B cell (primary cell): ENCODE measurements around the gene LYPLAL1. TPM values are rescaled to one million over a fixed set of nuclear protein-coding genes. Genes with fewer than 3 reads are reported as not detected.

Experiments used
- ATAC-seq: fragments of 200-7000 bp; cut with Tn5 transposase; one replicate; pipeline ENCODE4 v1.10.0; 2021; ENCODE audit warnings: low read depth, mild to moderate bottlenecking, moderate number of reproducible peaks, moderate library complexity
- CTCF ChIA-PET: fragments of 350-600 bp; sonication (Branson Sonifier 250); formaldehyde crosslinking; loops from one replicate; lab custom pipeline; 2021; ENCODE audit warnings: antibody characterized with exemption, inconsistent platforms; lab: Charles Lee
- POLR2A ChIA-PET: fragments of 350-600 bp; sonication (Branson Sonifier 250); formaldehyde crosslinking; loops from one replicate; lab custom pipeline; 2021; ENCODE audit warnings: antibody characterized with exemption; lab: Charles Lee
- DNase-seq: peaks from one replicate; pipeline ENCODE4 v3.0.0; 2013
- H2AFZ ChIP-seq: 2 replicates; pipeline ENCODE4 v1.6.1; 2012; ENCODE audit warnings: mild to moderate bottlenecking, low read depth, low read length; ENCODE audit not compliant: insufficient read depth, poor library complexity, severe bottlenecking
- H3K27ac ChIP-seq, 2 donors: 1 replicate in 1 of 2; 2 replicates in 1 of 2; pipeline ENCODE4 v1.5.1; 2012 to 2013; ENCODE audit warnings: low read length in 2 of 2, mild to moderate bottlenecking in 2 of 2, moderate library complexity in 1 of 2
- H3K27me3 ChIP-seq, 4 experiments: fragments of 200-600 bp in 1 of 4; sonication (generic) in 1 of 4; replicated peaks in 1 of 4; 1 replicate in 2 of 4; 2 replicates in 2 of 4; pipeline versions ENCODE4 v1.6.1 to v1.7.0; 2013 to 2016; ENCODE audit warnings: low read length in 3 of 4, mild to moderate bottlenecking in 2 of 4, mixed read lengths in 1 of 4, moderate library complexity in 1 of 4; ENCODE audit not compliant: insufficient read depth in 4 of 4, control insufficient read depth in 3 of 4; ENCODE audit errors: control extremely low read depth in 1 of 4
- H3K36me3 ChIP-seq, 2 experiments: replicated peaks in 1 of 2; 1 replicate in 1 of 2; 2 replicates in 1 of 2; pipeline versions ENCODE4 v1.6.1 to v1.7.1; 2013; ENCODE audit warnings: low read length in 1 of 2; ENCODE audit not compliant: insufficient read depth in 2 of 2, control insufficient read depth in 1 of 2; ENCODE audit errors: control extremely low read depth in 1 of 2, extremely low read depth in 1 of 2
- H3K4me1 ChIP-seq, 2 donors: fragments of 200-600 bp in 1 of 2; sonication (generic) in 1 of 2; 1 replicate in 1 of 2; 2 replicates in 1 of 2; pipeline versions ENCODE4 v1.5.1 to v1.6.1; 2013 to 2017; ENCODE audit warnings: low read length in 2 of 2; ENCODE audit not compliant: control insufficient read depth in 2 of 2, insufficient read depth in 2 of 2
- H3K4me2 ChIP-seq: replicated peaks from 2 replicates; pipeline ENCODE3; 2012; ENCODE audit warnings: mild to moderate bottlenecking, low read depth, low read length; ENCODE audit not compliant: poor library complexity, severe bottlenecking
- H3K4me3 ChIP-seq, 5 experiments: fragments of 200-600 bp in 1 of 5; sonication (generic) in 1 of 5; 1 replicate in 3 of 5; 2 replicates in 2 of 5; pipeline versions ENCODE4 v1.5.1 to v1.7.0; 2011 to 2016; ENCODE audit warnings: low read length in 4 of 5, mild to moderate bottlenecking in 4 of 5, low read depth in 2 of 5, control low read depth in 1 of 5, moderate library complexity in 1 of 5; ENCODE audit not compliant: insufficient read depth in 1 of 5; ENCODE audit errors: control extremely low read depth in 1 of 5, extremely low read depth in 1 of 5
- H3K79me2 ChIP-seq: fragments of 200-600 bp; sonication (generic); one replicate; pipeline ENCODE4 v1.6.0; 2016; ENCODE audit warnings: low read length; ENCODE audit not compliant: control insufficient read depth, insufficient read depth
- H3K9ac ChIP-seq: fragments of 200-600 bp; sonication (generic); 2 replicates; pipeline ENCODE4 v1.6.1; 2017; ENCODE audit warnings: mild to moderate bottlenecking, low read length, moderate library complexity
- H3K9me3 ChIP-seq, 3 donors: one replicate each; pipeline versions ENCODE4 v1.6.1 to v1.7.1; 2013; ENCODE audit warnings: low read length in 2 of 3; ENCODE audit not compliant: control insufficient read depth in 2 of 3, insufficient read depth in 1 of 3; ENCODE audit errors: control extremely low read depth in 1 of 3
- H4K20me1 ChIP-seq: 2 replicates; pipeline ENCODE4 v1.6.0; 2012; ENCODE audit warnings: mild to moderate bottlenecking, low read length; ENCODE audit not compliant: insufficient read depth, control insufficient read depth, poor library complexity, severe bottlenecking
- H3K27ac Mint-ChIP-seq: one replicate; pipeline ENCODE4 v1.8.0; 2021; ENCODE audit warnings: mixed read lengths
- H3K27me3 Mint-ChIP-seq: one replicate; pipeline ENCODE4 v1.8.0; 2021; ENCODE audit warnings: mixed read lengths
- H3K4me1 Mint-ChIP-seq: one replicate; pipeline ENCODE4 v1.8.0; 2021; ENCODE audit warnings: mixed read lengths
- H3K4me3 Mint-ChIP-seq: one replicate; pipeline ENCODE4 v1.8.0; 2021; ENCODE audit warnings: mixed read lengths
- H3K9me3 Mint-ChIP-seq: one replicate; pipeline ENCODE4 v1.8.0; 2022; ENCODE audit warnings: mixed read lengths; ENCODE audit not compliant: insufficient read depth
- EZH2 ChIP-seq: IDR thresholded peaks from 2 replicates; pipeline ENCODE4 v1.6.1; 2012; ENCODE audit warnings: borderline replicate concordance, low read depth, mild to moderate bottlenecking, moderate library complexity, low read length; ENCODE audit not compliant: insufficient read depth, poor library complexity, severe bottlenecking
- WGBS: methylation state at CpG from one replicate; pipeline ENCODE4 v1.1.5; 2013; ENCODE audit warnings: missing lambda C conversion rate; ENCODE audit not compliant: insufficient coverage; 5-methylcytosine and 5-hydroxymethylcytosine counted together
- intact Hi-C: fragments of 100-400 bp; cut with micrococcal nuclease; formaldehyde crosslinking; loops from one replicate; pipeline ENCODE4 v1.10.0; 2022
- polyA plus RNA-seq: library from polyadenylated mRNA; depleted of rRNA; stranded (reverse); fragments of >200 nt; gene quantifications from 2 replicates; pipeline ENCODE4 v1.2.3, GENCODE V29; 2012
- total RNA-seq, 2 donors: library from RNA; stranded (reverse); fragments of 120-200 nt in 1 of 2; gene quantifications; 1 replicate in 1 of 2; 2 replicates in 1 of 2; pipeline versions ENCODE4 v1.2.3 to v1.2.4, GENCODE V29; 2013 to 2022
- TF ChIP-seq, protein P1 (sequence below): fragments of 200-600 bp; IDR thresholded peaks from one replicate; pipeline ENCODE4 v1.8.0; 2022; ENCODE audit warnings: antibody characterized with exemption, mild to moderate bottlenecking

The LYPLAL1 gene
- total and polyA plus RNA-seq, 2 donors (not counting 1 experiment from before 2014, with no cell fraction given), result 27.0 to 65.4 TPM

DNA sequence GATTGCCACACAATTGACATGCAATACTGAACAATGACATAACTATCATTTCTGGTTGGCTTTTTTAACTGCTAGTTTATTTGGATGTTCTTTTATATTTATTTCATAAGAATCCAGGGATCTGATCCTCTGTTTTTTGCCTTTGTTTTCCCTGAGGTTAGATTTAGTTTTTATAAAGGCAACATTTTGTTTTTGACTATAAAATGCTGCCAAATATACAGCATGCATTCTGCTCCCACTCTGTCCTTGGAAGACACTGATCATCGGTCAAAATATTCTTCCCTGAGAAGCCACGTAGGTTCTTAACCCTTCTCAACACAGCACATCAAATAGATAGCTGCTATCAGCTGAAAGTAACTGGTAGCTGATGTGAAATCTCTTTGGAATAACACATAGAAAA, 52.5 kb downstream of the LYPLAL1 start:
- no peak for DNase-seq
- POLR2A ChIA-PET, result no interaction called here

DNA sequence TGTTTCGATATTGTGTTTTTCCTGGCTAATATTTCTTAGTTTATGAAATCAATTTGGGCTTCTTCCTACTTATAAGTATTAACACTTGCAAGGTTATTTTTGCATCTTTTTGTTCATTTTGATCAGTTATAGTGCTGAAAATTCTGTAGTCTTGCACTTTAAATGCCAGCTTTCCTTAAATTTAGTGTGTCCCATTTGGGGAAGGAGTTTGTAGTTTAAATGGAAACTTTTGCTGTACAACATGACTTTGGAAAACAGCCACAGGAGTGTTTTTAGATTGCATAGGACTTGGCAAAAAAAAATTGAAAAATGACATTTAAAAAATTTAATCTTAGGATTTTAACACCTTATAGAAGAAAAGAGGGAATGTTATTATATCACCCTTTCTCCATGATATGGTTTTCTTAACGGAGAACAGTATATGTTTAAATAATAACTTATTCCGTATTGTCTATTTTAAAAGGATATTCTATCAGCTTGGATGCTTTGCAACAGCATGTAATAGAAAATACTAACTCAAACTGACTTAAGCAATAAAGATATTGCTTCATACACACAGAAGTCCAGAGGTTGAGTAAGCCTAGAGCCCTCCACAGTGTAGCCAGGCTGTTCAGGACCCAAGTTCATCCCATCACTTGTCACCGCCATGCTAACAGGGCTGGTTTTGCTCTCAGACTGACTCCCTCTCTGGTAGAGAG, 53.8 kb downstream of the LYPLAL1 start:
- DNase-seq, result no peak
- Histone ChIP-seq H3K4me1 (no peaks in the 10 kb centered on the region), H3K27me3 (no peaks in the 10 kb centered on the region), H3K36me3 (peaks cover 0 to 5% of the 10 kb centered on the region in 2 experiments), H3K4me3 (no peak overlapping the region), H2AFZ (no peak overlapping the region), H3K9me3 (no peaks in the 10 kb centered on the region), H3K27ac (no peak overlapping the region), H3K9ac (no peak overlapping the region), H3K79me2 (no peaks in the 10 kb centered on the region), H4K20me1 (no peaks in the 10 kb centered on the region), H3K4me2 (no peak overlapping the region)
- CTCF ChIA-PET, result no interaction called here
- WGBS, result 100% methylated on average over 1 of the region's 4 CpGs
- POLR2A ChIA-PET, result no interaction called here
- no peak overlapping the region for H3K4me3 Mint-ChIP-seq
- H3K27ac Mint-ChIP-seq, result no peak overlapping the region
- TF ChIP-seq, protein P1, sequence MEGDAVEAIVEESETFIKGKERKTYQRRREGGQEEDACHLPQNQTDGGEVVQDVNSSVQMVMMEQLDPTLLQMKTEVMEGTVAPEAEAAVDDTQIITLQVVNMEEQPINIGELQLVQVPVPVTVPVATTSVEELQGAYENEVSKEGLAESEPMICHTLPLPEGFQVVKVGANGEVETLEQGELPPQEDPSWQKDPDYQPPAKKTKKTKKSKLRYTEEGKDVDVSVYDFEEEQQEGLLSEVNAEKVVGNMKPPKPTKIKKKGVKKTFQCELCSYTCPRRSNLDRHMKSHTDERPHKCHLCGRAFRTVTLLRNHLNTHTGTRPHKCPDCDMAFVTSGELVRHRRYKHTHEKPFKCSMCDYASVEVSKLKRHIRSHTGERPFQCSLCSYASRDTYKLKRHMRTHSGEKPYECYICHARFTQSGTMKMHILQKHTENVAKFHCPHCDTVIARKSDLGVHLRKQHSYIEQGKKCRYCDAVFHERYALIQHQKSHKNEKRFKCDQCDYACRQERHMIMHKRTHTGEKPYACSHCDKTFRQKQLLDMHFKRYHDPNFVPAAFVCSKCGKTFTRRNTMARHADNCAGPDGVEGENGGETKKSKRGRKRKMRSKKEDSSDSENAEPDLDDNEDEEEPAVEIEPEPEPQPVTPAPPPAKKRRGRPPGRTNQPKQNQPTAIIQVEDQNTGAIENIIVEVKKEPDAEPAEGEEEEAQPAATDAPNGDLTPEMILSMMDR, result no peak
- no peak for TF ChIP-seq EZH2
- no peaks in the 10 kb centered on the region for H3K4me1 Mint-ChIP-seq
- H3K9me3 Mint-ChIP-seq, result no peaks in the 10 kb centered on the region
- no peak for ATAC-seq
- H3K27me3 Mint-ChIP-seq, result no peaks in the 10 kb centered on the region
- intact Hi-C loops, result no loop called here

More for the DNA sequence above, 52.5 kb downstream of the LYPLAL1 start:
- Histone ChIP-seq H3K4me1 (no peaks in the 10 kb centered on the region), H3K79me2 (no peaks in the 10 kb centered on the region), H4K20me1 (no peaks in the 10 kb centered on the region), H3K4me2 (no peak overlapping the region), H3K27me3 (no peaks in the 10 kb centered on the region), H3K27ac (no peak overlapping the region), H3K36me3 (peaks cover 0 to 5% of the 10 kb centered on the region in 2 experiments), H3K9me3 (no peaks in the 10 kb centered on the region), H3K9ac (no peak overlapping the region), H2AFZ (no peak overlapping the region), H3K4me3 (no peak overlapping the region)
- no peak for ATAC-seq
- WGBS, result no CpG with 5 or more reads among the region's 2 CpGs
- no peaks in the 10 kb centered on the region for H3K9me3 Mint-ChIP-seq
- H3K4me3 Mint-ChIP-seq, result no peak overlapping the region
- H3K27me3 Mint-ChIP-seq, result no peaks in the 10 kb centered on the region
- H3K4me1 Mint-ChIP-seq, result no peaks in the 10 kb centered on the region
- CTCF ChIA-PET, result no interaction called here
- no peak overlapping the region for H3K27ac Mint-ChIP-seq
- intact Hi-C loops, result no loop called here
- TF ChIP-seq EZH2, result no peak
